GM19351 (cell line): ENCODE results near the gene DGKZ.
"Not testable (repeated sequence)": the region's sequence is repeated elsewhere in the genome, so short reads cannot be mapped to it uniquely, and the experiment has no call there.

Experiments
- ATAC-seq: cut with Tn5 transposase; IDR thresholded peaks from one replicate; pipeline ENCODE4 v1.9.1; 2021; ENCODE audit warnings: mild to moderate bottlenecking, moderate library complexity; ENCODE audit not compliant: unreplicated experiment

Gene DGKZ

GRCh38 chr11:46346886-46347636, at the start of gene DGKZ:
Gene DGKZ (plus strand): TSS chr11:46347463. CDS start chr11:46347660, 197 bp downstream.
- ATAC-seq, result peak; percentile 55

GRCh38 chr11:46298699-46299433, 48.4 kb upstream of the DGKZ start:
- ATAC-seq, result no peak

GRCh38 chr11:46299451-46299961, 47.8 kb upstream of the DGKZ start:
- ATAC-seq, result no peak

- ATAC-seq, result no peak
These were observed 47.0 kb upstream of the DGKZ start for GRCh38 chr11:46300270-46300669.

- peak; percentile 91 for ATAC-seq
These were observed 44.4 kb upstream of the DGKZ start for GRCh38 chr11:46302866-46303265.

GRCh38 chr11:46304036-46304435, 43.2 kb upstream of the DGKZ start:
- ATAC-seq, result not testable (repeated sequence)

- ATAC-seq, result no peak
These were observed 42.6 kb upstream of the DGKZ start for GRCh38 chr11:46304605-46305179.

- ATAC-seq, result no peak
These were observed 42.0 kb upstream of the DGKZ start for GRCh38 chr11:46305295-46305694.

- no peak for ATAC-seq
These were observed 40.9 kb upstream of the DGKZ start for GRCh38 chr11:46306296-46306853.

- no peak for ATAC-seq
These were observed 39.9 kb upstream of the DGKZ start for GRCh38 chr11:46307369-46307768.

GRCh38 chr11:46307785-46308341, 39.4 kb upstream of the DGKZ start:
- no peak for ATAC-seq

- peak; percentile 73 for ATAC-seq
These were observed 38.4 kb upstream of the DGKZ start for GRCh38 chr11:46308631-46309419.

- peak; percentile 86 for ATAC-seq
These were observed 37.4 kb upstream of the DGKZ start for GRCh38 chr11:46309814-46310259.

- peak; percentile 58 for ATAC-seq
These were observed 32.1 kb upstream of the DGKZ start for GRCh38 chr11:46315033-46315738.

GRCh38 chr11:46315783-46316563, 31.3 kb upstream of the DGKZ start:
- ATAC-seq, result no peak

GRCh38 chr11:46319074-46319453, 28.2 kb upstream of the DGKZ start:
- ATAC-seq, result no peak

GRCh38 chr11:46321757-46322156, 25.5 kb upstream of the DGKZ start:
- ATAC-seq, result no peak

GRCh38 chr11:46322759-46323158, 24.5 kb upstream of the DGKZ start:
- no peak for ATAC-seq
